Measurements from ENCODE around the gene ESD.

DNA sequence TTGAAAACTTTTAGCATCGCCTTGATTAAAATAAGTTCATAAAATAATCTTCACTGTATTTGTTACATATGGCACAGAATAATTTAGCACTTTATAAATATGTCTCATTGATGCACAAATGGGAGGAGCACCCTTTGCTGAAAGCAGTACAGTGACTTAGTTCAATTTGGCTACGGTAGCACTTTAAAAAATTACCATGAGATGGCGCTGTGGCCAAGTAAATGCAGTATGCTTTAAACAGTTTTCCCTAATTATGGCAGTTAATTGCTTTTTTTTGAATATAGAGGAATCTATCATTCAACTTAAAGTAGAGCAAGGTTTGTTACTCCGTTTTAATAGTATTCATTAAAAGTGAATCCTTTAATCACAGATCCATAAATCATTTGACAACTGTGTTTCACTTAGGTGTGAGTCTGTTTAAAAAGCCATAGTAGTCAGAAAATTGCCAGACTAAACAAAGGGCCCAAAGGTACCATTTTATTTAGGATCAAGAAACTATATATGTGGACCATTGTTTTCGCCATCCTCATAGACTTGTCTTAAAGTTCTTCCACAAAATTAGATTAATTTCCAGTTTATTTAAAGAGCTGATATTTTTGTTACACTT is 34.7 kb upstream of the ESD start:
- TF ChIP-seq, protein P1, sequence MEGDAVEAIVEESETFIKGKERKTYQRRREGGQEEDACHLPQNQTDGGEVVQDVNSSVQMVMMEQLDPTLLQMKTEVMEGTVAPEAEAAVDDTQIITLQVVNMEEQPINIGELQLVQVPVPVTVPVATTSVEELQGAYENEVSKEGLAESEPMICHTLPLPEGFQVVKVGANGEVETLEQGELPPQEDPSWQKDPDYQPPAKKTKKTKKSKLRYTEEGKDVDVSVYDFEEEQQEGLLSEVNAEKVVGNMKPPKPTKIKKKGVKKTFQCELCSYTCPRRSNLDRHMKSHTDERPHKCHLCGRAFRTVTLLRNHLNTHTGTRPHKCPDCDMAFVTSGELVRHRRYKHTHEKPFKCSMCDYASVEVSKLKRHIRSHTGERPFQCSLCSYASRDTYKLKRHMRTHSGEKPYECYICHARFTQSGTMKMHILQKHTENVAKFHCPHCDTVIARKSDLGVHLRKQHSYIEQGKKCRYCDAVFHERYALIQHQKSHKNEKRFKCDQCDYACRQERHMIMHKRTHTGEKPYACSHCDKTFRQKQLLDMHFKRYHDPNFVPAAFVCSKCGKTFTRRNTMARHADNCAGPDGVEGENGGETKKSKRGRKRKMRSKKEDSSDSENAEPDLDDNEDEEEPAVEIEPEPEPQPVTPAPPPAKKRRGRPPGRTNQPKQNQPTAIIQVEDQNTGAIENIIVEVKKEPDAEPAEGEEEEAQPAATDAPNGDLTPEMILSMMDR (IDR thresholded peaks at IDR 0.05; ENCODE audit: low read depth, low read length, poor library complexity, severe bottlenecking): peak; percentile 84
- TF ChIP-seq EZH2phosphoT487 (IDR thresholded peaks at IDR 0.05; ENCODE audit: borderline replicate concordance, low read length): no peak
